ENCODE data around the gene ACY1.

ACY1 gene

DNA sequence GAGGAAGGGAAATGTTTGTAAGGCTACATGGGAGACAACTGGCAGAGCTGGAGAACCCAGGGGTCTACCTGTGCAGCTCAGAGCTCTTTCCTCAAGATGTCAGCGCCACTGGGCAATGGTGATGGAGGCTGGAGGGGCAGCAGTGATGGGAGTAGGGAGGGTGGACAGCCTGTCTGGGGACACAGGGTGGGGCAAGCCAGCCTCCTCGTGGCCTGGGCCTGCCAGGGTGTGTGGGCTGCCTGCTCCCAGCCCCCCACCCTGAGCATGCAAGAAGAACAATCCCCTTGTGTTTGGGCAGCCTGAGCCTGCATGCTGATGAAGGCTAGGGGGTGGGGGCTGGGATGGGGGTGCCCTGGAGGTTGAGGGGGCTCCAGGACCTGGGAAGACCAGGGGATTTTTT lies 17.3 kb upstream of the ACY1 start:
- DNase-seq = no peak

DNA sequence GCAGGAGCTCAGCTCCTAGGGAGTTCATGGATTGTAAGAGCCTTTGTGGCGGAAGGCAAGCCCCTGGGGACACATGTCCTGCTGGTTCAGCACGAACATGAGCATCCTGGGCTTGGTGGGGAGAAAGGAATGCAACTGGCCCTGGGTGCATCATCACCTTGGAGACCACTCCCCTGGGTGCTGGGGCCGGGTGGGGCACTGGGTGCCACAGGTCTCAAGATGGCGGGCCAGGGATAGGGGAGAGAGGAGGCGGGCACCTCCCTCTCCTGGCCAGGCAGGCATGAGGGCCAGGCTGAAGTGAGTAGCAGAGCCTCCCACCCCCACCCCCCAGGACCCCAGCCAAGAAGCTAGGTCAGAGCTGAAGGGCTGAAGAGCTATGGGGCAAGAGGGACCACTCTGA lies 16.8 kb upstream of the ACY1 start:
- no peak for DNase-seq

DNA sequence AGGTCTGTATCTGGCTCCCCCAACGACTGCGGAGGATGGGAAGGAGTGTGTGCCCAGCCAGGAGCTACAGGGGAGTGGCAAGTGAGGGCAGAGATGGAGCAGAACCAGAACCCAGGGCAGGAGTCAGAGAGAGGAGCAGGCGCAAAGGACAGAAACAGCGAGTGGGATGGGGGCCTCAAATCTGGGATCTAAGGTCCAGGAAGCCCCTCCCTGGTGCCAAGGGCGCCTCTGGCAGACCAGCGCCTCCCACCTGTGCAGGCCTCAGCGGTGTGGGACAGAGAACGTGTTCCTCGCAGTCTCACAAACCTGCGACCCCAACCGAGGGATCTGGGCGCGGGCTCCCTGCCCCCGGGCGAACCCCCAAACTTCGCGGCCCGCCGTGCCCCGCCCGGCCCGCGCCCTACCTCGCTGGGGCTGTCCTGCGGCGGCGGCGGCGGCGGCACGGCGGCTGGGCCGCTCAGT lies 16.4 kb upstream of the ACY1 start:
- DNase-seq = no peak

- DNase-seq = peak; percentile 53
Measured at GRCh38 chr3:51967384-51968169, 15.8 kb upstream of the ACY1 start, which contains the start of gene PCBP4. TSS of gene PCBP4 (minus strand) at chr3:51967454. CDS start at chr3:51961240, 6,214 bp downstream.

DNA sequence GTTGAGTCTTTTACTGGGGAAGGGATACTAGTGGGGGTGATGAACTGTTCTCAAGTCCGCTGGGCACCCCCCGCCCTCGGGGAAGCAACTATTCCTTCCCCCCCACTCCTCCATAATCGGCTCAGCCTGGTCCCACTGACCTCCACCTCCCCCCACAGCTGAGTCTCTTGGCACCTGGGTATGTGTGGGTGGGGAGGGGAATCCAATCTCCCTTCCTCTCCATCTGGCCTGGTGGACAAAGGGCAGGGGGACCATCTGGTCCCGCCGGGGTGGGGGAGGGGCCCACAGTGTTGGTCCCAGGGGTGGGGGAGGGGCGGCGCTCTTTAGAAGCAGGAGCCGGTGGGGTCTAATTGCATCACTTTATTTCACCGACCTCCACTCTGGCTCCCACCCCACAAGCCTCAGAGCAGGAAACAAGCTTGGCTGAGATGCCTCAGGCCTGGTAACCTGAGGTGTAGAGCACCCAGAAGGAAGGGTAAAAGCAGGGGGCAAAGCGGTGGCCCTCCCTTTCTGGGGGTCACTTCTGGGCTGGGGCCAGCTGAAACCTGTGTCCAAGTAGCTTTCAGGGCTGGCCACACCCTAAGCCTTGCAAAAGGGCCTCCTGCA lies 15.1 kb upstream of the ACY1 start:
- no peak for DNase-seq

GRCh38 chr3:51968883-51969678 lies 14.3 kb upstream of the ACY1 start:
- DNase-seq = no peak

DNA sequence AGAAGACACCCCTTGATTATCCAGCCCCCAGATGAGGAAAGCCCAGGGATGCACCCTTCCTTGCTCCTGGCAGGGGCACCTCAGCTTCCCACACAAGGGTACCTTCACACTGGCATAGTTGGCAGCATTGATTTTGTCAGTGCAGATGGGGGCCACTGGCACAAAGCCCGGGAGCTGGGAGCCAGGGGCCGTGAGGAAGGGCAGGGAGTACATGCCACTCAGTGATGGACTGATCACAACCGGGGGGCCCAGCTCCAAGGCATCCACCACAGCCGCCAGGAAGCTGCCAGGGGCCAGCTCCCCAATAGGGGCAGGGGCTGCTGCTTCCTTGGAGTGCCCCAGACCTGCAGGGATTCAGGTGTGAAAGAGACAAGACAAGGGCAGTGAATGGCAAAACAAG lies 13.5 kb upstream of the ACY1 start:
- no peak for DNase-seq

GRCh38 chr3:51970606-51971300 lies 12.6 kb upstream of the ACY1 start:
- DNase-seq = no peak

- DNase-seq = no peak
Measured at GRCh38 chr3:51971350-51971749, 12.0 kb upstream of the ACY1 start.

GRCh38 chr3:51974277-51974962 lies 8.9 kb upstream of the ACY1 start:
- peak; percentile 50 for DNase-seq

GRCh38 chr3:51974963-51975851 lies 8.1 kb upstream of the ACY1 start, which contains the start of gene ABHD14A:
TSS of gene ABHD14A (plus strand) at chr3:51975064. CDS start at chr3:51975136, 72 bp downstream.
- DNase-seq = peak; percentile 76

DNA sequence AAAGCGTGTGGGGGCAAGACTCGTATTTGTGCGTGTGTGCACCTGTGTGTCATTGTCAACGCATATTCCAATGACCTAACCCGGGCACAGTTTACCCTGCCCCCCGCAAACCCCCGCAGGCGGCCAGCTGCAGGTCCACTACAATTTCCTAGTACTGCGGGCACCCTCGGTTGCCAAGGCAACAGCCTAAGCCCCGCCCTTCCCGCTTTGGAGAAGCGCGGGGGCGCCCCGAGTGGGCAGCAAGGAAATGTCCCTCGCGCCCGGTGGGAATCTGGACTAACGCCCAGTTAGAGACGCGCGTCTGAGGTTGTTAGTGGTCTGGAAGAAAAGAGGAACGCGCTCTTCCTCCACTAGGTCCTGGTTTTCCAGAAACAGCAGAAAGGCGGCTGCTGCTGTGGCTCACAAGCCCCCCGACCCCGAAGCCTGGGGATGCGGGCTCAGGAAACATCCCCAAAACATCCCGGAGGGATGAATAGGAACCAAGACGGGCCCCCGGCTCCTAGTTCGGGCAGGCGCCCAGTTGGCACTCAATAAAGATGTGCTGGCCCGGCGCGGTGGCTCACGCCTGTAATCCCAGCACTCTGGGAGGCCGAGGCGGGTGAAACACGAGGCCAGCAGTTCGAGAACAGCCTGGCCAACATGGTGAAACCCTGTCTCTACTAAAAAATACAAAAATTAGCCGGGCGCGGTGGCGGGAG lies 7.3 kb upstream of the ACY1 start:
- DNase-seq = peak; percentile 68

DNA sequence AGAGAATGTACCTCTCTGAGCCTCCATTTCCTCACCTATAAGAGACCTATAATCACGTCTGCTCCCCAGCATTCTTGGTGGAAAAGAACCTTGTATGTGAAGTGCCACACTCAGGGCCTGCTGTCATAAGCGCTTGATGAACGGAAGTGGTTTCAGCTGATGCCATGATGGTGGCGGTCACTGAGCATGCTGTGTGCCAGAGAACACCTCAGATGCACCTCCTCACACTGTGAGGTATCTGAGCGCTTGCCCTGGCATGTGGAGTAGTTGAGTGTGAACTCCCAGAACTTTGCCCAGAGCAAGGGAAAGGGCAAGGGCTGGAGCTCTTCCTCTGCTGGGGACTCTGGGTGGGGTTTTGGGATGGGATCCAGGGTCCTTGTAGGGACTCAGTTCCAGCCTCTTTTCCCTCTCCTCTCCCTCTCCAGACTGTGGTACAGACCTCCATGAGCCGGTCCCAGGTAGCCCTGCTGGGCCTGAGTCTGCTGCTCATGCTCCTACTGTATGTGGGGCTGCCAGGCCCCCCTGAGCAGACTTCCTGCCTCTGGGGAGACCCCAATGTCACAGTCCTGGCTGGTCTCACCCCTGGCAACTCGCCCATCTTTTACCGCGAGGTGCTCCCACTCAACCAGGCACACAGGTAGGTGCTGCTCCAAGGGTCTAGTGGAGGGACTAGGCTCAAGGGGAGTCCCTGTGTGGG lies 5.7 kb upstream of the ACY1 start:
- no peak for DNase-seq

DNA sequence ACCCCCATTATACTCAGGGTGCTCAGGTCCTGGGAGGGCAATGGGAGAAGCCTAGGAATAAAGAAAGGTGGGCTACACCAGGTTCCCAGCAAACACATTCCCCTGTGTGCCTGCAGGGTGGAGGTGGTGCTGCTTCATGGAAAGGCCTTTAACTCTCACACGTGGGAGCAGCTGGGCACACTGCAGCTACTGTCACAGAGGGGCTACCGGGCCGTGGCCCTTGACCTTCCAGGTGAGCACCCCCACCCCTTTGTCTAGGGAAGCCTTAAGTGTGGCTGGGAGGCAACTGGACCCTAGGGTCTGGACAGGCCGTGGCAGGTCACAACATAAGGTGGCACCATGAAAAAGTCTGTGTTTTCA lies 5.2 kb upstream of the ACY1 start:
- DNase-seq = no peak

GRCh38 chr3:51980253-51980652 lies 3.1 kb upstream of the ACY1 start:
- no peak for DNase-seq

DNA sequence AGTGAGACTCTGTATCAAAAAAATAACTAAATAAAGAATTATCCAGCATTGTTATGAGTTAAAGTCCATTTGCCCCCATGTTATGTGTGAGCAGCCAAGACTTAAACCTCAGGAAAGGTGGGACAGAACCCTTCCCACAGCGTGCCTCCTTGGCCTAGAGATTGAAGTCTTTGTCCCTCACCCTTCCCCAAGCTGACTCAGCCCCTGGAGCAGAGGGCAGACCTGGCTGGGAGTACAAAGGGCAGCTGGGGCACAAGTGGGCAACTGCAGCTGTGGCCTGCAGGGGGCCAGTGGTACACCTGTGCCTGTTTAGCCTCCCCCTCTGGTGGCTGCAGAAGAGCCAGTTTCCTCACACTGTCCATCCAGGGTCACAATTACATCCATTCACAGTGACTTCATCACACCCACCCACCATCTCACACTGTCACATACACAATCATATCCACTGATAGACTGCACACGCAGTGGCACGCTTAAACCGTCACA lies 940 bp upstream of the ACY1 start:
- peak; percentile 62 for DNase-seq

DNA sequence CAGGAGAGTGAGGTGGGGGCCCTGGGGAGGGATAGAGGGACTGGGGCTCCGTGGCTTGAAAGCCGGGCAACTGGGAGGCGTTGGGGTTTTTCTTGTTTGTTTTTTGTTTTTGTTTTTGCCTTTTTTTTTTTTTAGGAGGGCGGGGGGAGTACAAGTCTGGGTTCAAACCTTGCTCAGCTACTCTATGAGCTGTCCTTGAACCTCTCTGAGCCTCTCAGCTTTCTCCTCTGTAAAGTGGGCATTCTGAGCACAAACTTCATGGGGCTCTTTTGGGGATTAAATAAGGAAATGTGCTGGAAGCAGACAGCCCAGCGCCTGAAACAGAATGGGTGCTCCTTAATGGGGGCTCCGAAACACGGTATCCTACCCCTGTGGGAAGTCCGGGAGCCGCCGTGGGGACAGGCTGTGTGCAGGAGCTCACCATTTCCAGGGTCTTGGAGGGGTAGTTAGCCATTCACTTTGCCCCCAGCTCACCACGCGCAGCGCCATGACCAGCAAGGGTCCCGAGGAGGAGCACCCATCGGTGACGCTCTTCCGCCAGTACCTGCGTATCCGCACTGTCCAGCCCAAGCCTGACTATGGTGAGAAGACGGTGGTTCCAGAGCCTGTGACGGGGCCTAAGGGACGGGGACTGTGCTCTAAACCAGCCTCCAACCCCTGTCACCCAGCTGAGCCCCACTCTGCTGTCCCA lies 388 bp downstream of the ACY1 start:
- no peak for DNase-seq

- no peak for DNase-seq
Measured at GRCh38 chr3:51984269-51984647, 923 bp downstream of the ACY1 start.

DNA sequence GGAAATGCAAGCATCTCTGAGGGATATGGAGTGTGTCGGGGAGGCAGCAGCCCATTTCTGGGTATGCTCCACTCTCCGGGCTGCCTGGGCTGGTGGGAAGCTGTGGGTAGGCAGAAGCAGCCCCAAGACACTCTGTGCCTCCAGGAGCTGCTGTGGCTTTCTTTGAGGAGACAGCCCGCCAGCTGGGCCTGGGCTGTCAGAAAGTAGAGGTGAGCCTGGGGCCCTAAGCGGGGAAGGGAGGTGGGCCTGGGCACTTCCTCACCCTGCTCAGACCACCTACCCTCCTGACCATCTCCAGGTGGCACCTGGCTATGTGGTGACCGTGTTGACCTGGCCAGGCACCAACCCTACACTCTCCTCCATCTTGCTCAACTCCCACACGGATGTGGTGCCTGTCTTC lies 1.7 kb downstream of the ACY1 start:
- no peak for DNase-seq
